ENCODE measurements around the gene SRSF8.
A peak's percentile ranks its signal among the peaks of the same experiment; 100 is the strongest.

SRSF8 gene

GRCh38 chr11:95070471-95070870 is 3.8 kb downstream of the SRSF8 start:
- no peak for DNase-seq

- no peak for DNase-seq
Observed at GRCh38 chr11:95072948-95073347, 6.2 kb downstream of the SRSF8 start.

- no peak for DNase-seq
Observed at GRCh38 chr11:95074792-95075563, 8.3 kb downstream of the SRSF8 start.

- DNase-seq = no peak
Observed at GRCh38 chr11:95076416-95076815, 9.7 kb downstream of the SRSF8 start.

GRCh38 chr11:95076981-95077380 is 10.3 kb downstream of the SRSF8 start:
- DNase-seq = no peak

- DNase-seq = no peak
Observed at GRCh38 chr11:95078526-95078925, 11.8 kb downstream of the SRSF8 start.

- DNase-seq = no peak
Observed at GRCh38 chr11:95081010-95081409, 14.3 kb downstream of the SRSF8 start.

GRCh38 chr11:95081412-95081811 is 14.7 kb downstream of the SRSF8 start:
- DNase-seq = no peak

- no peak for DNase-seq
Observed at GRCh38 chr11:95082576-95083001, 15.9 kb downstream of the SRSF8 start.

- no peak for DNase-seq
Observed at GRCh38 chr11:95084509-95084908, 17.8 kb downstream of the SRSF8 start.

- DNase-seq = no peak
Observed at GRCh38 chr11:95085117-95085816, 18.5 kb downstream of the SRSF8 start.

- DNase-seq = no peak
Observed at GRCh38 chr11:95086151-95086550, 19.4 kb downstream of the SRSF8 start.

GRCh38 chr11:95086836-95087570 is 20.3 kb downstream of the SRSF8 start:
- no peak for DNase-seq

- no peak for DNase-seq
Observed at GRCh38 chr11:95088946-95089619, 22.4 kb downstream of the SRSF8 start.

- DNase-seq = peak; percentile 80 to 84
Observed at GRCh38 chr11:95089620-95090542, 23.2 kb downstream of the SRSF8 start, which contains the start of gene ENDOD1. Gene ENDOD1 (plus strand): TSS chr11:95089846. CDS start chr11:95089928, 82 bp downstream.

GRCh38 chr11:95091663-95092180 is 25.0 kb downstream of the SRSF8 start:
- DNase-seq = no peak

- no peak for DNase-seq
Observed at GRCh38 chr11:95092549-95093324, 26.0 kb downstream of the SRSF8 start.

- peak in 1 of 2 experiments; percentile 16 for DNase-seq
Observed at GRCh38 chr11:95093548-95093947, 26.8 kb downstream of the SRSF8 start.

- DNase-seq = no peak
Observed at GRCh38 chr11:95095858-95096587, 29.3 kb downstream of the SRSF8 start.

GRCh38 chr11:95097209-95097608 is 30.5 kb downstream of the SRSF8 start:
- no peak for DNase-seq
